H9 (cell line): ENCODE measurements around the gene OSM. TPM values are rescaled to one million over a fixed set of nuclear protein-coding genes. Genes with fewer than 3 reads are reported as not detected.

Experiments used
- DNase-seq: peaks from one replicate; pipeline ENCODE4 v3.0.0-alpha.2; 2017
- H2AFZ ChIP-seq: one replicate; pipeline ENCODE4 v1.6.1; 2013; ENCODE audit warnings: mild to moderate bottlenecking, low read length, control low read depth, moderate library complexity
- H2AK5ac ChIP-seq: 2 replicates; pipeline ENCODE4 v1.6.1; 2013; ENCODE audit warnings: low read length, control low read depth, mixed read lengths; ENCODE audit not compliant: insufficient read length
- H2BK120ac ChIP-seq: one replicate; pipeline ENCODE4 v1.6.1; 2013; ENCODE audit warnings: low read depth, mild to moderate bottlenecking, low read length, control low read depth, inconsistent platforms; ENCODE audit not compliant: poor library complexity, severe bottlenecking
- H2BK12ac ChIP-seq: 2 replicates; pipeline ENCODE4 v1.6.1; 2013; ENCODE audit warnings: low read length, control low read depth, mixed read lengths, low read depth; ENCODE audit not compliant: insufficient read length
- H2BK15ac ChIP-seq: 2 replicates; pipeline ENCODE4 v1.6.1; 2013; ENCODE audit warnings: low read depth, low read length, control low read depth
- H2BK20ac ChIP-seq: one replicate; pipeline ENCODE4 v1.6.1; 2013; ENCODE audit warnings: low read depth, mild to moderate bottlenecking, low read length, control low read depth, inconsistent platforms; ENCODE audit not compliant: poor library complexity, severe bottlenecking
- H2BK5ac ChIP-seq: 2 replicates; pipeline ENCODE4 v1.6.1; 2013; ENCODE audit warnings: low read length, control low read depth, mixed read lengths; ENCODE audit not compliant: insufficient read length
- H3K14ac ChIP-seq: 2 replicates; pipeline ENCODE4 v1.6.1; 2013; ENCODE audit warnings: low read length, control low read depth; ENCODE audit not compliant: insufficient read depth
- H3K18ac ChIP-seq: 2 replicates; pipeline ENCODE4 v1.6.1; 2013; ENCODE audit warnings: low read depth, mild to moderate bottlenecking, mixed read lengths, low read length, control low read depth; ENCODE audit not compliant: insufficient read length
- H3K23ac ChIP-seq: 2 replicates; pipeline ENCODE4 v1.6.1; 2013; ENCODE audit warnings: low read length, control low read depth, mixed read lengths, low read depth; ENCODE audit not compliant: insufficient read length
- H3K23me2 ChIP-seq: 2 replicates; pipeline ENCODE4 v1.6.1; 2013; ENCODE audit warnings: low read depth, mild to moderate bottlenecking, mixed read lengths, low read length, control low read depth; ENCODE audit not compliant: insufficient read length, poor library complexity, severe bottlenecking
- H3K27ac ChIP-seq: 2 replicates; pipeline ENCODE4 v1.5.1; 2013; ENCODE audit warnings: low read length, control low read depth, mixed read lengths, low read depth; ENCODE audit not compliant: insufficient read length
- H3K27me3 ChIP-seq: 2 replicates; pipeline ENCODE4 v1.6.1; 2013; ENCODE audit warnings: low read length, control low read depth, inconsistent platforms; ENCODE audit not compliant: insufficient read depth
- H3K4ac ChIP-seq: 2 replicates; pipeline ENCODE4 v1.6.1; 2013; ENCODE audit warnings: low read depth, mild to moderate bottlenecking, control low read depth, inconsistent platforms, low read length, moderate library complexity
- H3K4me1 ChIP-seq: 2 replicates; pipeline ENCODE4 v1.6.1; 2013; ENCODE audit warnings: low read length, control low read depth, inconsistent platforms; ENCODE audit not compliant: insufficient read depth
- H3K4me2 ChIP-seq: 2 replicates; pipeline ENCODE4 v1.6.1; 2013; ENCODE audit warnings: low read length, control low read depth, mixed read lengths; ENCODE audit not compliant: insufficient read length, insufficient read depth
- H3K56ac ChIP-seq: 2 replicates; pipeline ENCODE4 v1.6.1; 2013; ENCODE audit warnings: low read depth, mild to moderate bottlenecking, mixed read lengths, low read length, control low read depth; ENCODE audit not compliant: insufficient read length
- H3K79me1 ChIP-seq: 2 replicates; pipeline ENCODE4 v1.6.1; 2013; ENCODE audit warnings: low read depth, mild to moderate bottlenecking, moderate library complexity, low read length, control low read depth, inconsistent platforms; ENCODE audit not compliant: insufficient read depth, poor library complexity, severe bottlenecking
- H3K79me2 ChIP-seq: 2 replicates; pipeline ENCODE4 v1.6.1; 2013; ENCODE audit warnings: low read length, control low read depth, inconsistent platforms; ENCODE audit not compliant: insufficient read depth
- H3K9ac ChIP-seq: 2 replicates; pipeline ENCODE4 v1.6.1; 2013; ENCODE audit warnings: low read length, control low read depth, mixed read lengths; ENCODE audit not compliant: insufficient read length; ENCODE audit errors: extremely low read depth
- H3K9me3 ChIP-seq: one replicate; pipeline ENCODE4 v1.6.1; 2013; ENCODE audit warnings: low read depth, low read length, inconsistent platforms; ENCODE audit not compliant: control insufficient read depth
- H3T11ph ChIP-seq: one replicate; pipeline ENCODE4 v1.6.1; 2013; ENCODE audit warnings: mild to moderate bottlenecking, low read length, control low read depth, inconsistent platforms
- H4K20me1 ChIP-seq: one replicate; pipeline ENCODE4 v1.6.1; 2013; ENCODE audit not compliant: control insufficient read depth, insufficient read length, insufficient read depth
- H4K5ac ChIP-seq: 2 replicates; pipeline ENCODE4 v1.6.1; 2013; ENCODE audit warnings: low read depth, mild to moderate bottlenecking, mixed read lengths, low read length, control low read depth; ENCODE audit not compliant: insufficient read length
- H4K8ac ChIP-seq: replicated peaks from 2 replicates; pipeline ENCODE4 v1.6.1; 2013; ENCODE audit warnings: low read length, control low read depth, mixed read lengths, low read depth; ENCODE audit not compliant: insufficient read length
- H4K91ac ChIP-seq: 2 replicates; pipeline ENCODE4 v1.6.1; 2013; ENCODE audit warnings: low read depth, mild to moderate bottlenecking, moderate library complexity, mixed read lengths, low read length, control low read depth; ENCODE audit not compliant: insufficient read length
- H3K27ac Mint-ChIP-seq, 3 experiments: 2 replicates in 2 of 3; 3 replicates in 1 of 3; pipeline ENCODE4 v1.8.0; 2020 to 2021; ENCODE audit warnings: mixed read lengths in 3 of 3, mild to moderate bottlenecking in 1 of 3, moderate library complexity in 1 of 3
- H3K27me3 Mint-ChIP-seq: 2 replicates; pipeline ENCODE4 v1.8.0; 2021; ENCODE audit warnings: low read depth, mild to moderate bottlenecking, moderate library complexity, mixed read lengths
- H3K36me3 Mint-ChIP-seq, 3 experiments: 2 replicates in 2 of 3; 3 replicates in 1 of 3; pipeline ENCODE4 v1.8.0; 2020 to 2021; ENCODE audit warnings: low read depth in 3 of 3, mixed read lengths in 3 of 3; ENCODE audit not compliant: insufficient read depth in 1 of 3
- H3K4me1 Mint-ChIP-seq, 2 experiments: 2 replicates each; pipeline ENCODE4 v1.8.0; 2020; ENCODE audit warnings: mixed read lengths in 2 of 2
- H3K4me3 Mint-ChIP-seq, 2 experiments: 2 replicates in 1 of 2; 3 replicates in 1 of 2; pipeline ENCODE4 v1.8.0; 2020 to 2021; ENCODE audit warnings: mild to moderate bottlenecking in 2 of 2, mixed read lengths in 2 of 2, moderate library complexity in 1 of 2
- H3K9me3 Mint-ChIP-seq, 2 experiments: 2 replicates in 1 of 2; 3 replicates in 1 of 2; pipeline ENCODE4 v1.8.0; 2020; ENCODE audit warnings: mild to moderate bottlenecking in 2 of 2, mixed read lengths in 2 of 2, moderate library complexity in 1 of 2
- WGBS: extraction: QIAGEN DNeasy Blood & Tissue Kit; methylation state at CpG from one replicate; pipeline ENCODE4 v1.1.7; 2013; ENCODE audit warnings: missing lambda C conversion rate, low lambda C conversion rate, mixed read lengths; ENCODE audit not compliant: insufficient read length; ENCODE audit errors: extremely low coverage; 5-methylcytosine and 5-hydroxymethylcytosine counted together
- total RNA-seq: library from RNA; stranded (reverse); gene quantifications from 2 replicates; pipeline ENCODE4 v1.2.1, GENCODE V29; 2021
- TF ChIP-seq, protein P1 (sequence below): fragments of 200-600 bp; sonication (generic); conservative IDR thresholded peaks from 3 replicates; pipeline ENCODE4 v1.8.0; 2021; ENCODE audit warnings: antibody characterized with exemption, mild to moderate bottlenecking

The OSM gene
- total RNA-seq, 1 experiment from 2014 or later: not detected

DNA sequence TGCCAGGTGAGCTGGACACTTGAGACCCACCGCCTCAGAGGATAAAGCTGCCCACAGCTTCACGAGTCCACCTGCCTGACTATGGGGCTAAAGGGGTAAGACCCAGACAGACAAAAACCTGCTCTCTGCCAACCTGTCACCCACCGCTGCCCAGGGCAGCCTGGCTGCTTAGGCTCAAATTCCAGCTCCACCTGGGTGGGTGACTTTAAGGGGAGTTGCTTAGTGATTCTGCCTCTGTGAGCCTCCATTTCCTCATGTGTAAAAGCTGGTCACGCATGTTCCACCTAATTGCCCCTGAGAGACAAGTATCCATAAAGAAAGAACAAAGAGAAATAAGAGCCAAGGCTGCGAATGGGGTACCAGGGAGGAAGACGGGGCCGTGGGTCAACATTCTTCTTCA, 26.4 kb upstream of the OSM start:
- DNase-seq: no peak
- Histone ChIP-seq H2BK20ac (no peak overlapping the region), H3K4me1 (no peaks in the 10 kb centered on the region; the same call in 1 of the 2 replicates), H2BK12ac (no peak overlapping the region), H2AK5ac (no peak overlapping the region), H3K4me2 (no peak overlapping the region), H4K20me1 (no peaks in the 10 kb centered on the region), H3K9ac (no peak overlapping the region), H3K27ac (no peak overlapping the region), H2BK5ac (no peak overlapping the region), H4K5ac (no peak overlapping the region), H3K14ac (no peak overlapping the region), H2BK15ac (no peak overlapping the region), H2AFZ (no peak overlapping the region), H3K56ac (no peak overlapping the region), H3K23ac (no peak overlapping the region), H3K27me3 (no peaks in the 10 kb centered on the region), H3K4ac (no peak overlapping the region), H3K79me1 (no peaks in the 10 kb centered on the region), H3K18ac (no peak overlapping the region), H3T11ph (no peak overlapping the region), H3K79me2 (no peaks in the 10 kb centered on the region), H3K9me3 (no peaks in the 10 kb centered on the region), H3K23me2 (peaks cover 8% of the 10 kb centered on the region), H2BK120ac (no peak overlapping the region), H4K91ac (no peak overlapping the region), H4K8ac (no peak overlapping the region)
- TF ChIP-seq, protein P1, sequence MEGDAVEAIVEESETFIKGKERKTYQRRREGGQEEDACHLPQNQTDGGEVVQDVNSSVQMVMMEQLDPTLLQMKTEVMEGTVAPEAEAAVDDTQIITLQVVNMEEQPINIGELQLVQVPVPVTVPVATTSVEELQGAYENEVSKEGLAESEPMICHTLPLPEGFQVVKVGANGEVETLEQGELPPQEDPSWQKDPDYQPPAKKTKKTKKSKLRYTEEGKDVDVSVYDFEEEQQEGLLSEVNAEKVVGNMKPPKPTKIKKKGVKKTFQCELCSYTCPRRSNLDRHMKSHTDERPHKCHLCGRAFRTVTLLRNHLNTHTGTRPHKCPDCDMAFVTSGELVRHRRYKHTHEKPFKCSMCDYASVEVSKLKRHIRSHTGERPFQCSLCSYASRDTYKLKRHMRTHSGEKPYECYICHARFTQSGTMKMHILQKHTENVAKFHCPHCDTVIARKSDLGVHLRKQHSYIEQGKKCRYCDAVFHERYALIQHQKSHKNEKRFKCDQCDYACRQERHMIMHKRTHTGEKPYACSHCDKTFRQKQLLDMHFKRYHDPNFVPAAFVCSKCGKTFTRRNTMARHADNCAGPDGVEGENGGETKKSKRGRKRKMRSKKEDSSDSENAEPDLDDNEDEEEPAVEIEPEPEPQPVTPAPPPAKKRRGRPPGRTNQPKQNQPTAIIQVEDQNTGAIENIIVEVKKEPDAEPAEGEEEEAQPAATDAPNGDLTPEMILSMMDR: no peak
- Mint-ChIP-seq H3K27ac (no peak overlapping the region; a peak in 1 of 7 replicates), H3K4me3 (no peak overlapping the region), H3K9me3 (no peaks in the 10 kb centered on the region), H3K27me3 (no peaks in the 10 kb centered on the region), H3K36me3 (peaks cover 4 to 12% (median 5%) of the 10 kb centered on the region in 3 experiments; a peak in 5 of 7 replicates), H3K4me1 (peaks cover 5 to 16% of the 10 kb centered on the region in 2 experiments)
- no CpG with 5 or more reads among the region's 7 CpGs for WGBS
